Right lobe of liver (tissue), 6 donors: ENCODE results near the gene HBP1. TPM values are rescaled to one million over a fixed set of nuclear protein-coding genes. Genes with fewer than 3 reads are reported as not detected.

Source experiments
- ATAC-seq, 4 donors: fragments of 200-7000 bp; cut with Tn5 transposase; one replicate each; pipeline ENCODE4 v1.9.1; 2020; ENCODE audit warnings: mild to moderate bottlenecking in 4 of 4, moderate library complexity in 4 of 4
- DNase-seq, 3 donors: peaks; one replicate each; pipeline ENCODE4 v3.0.0-alpha.2; 2020
- H3K27ac ChIP-seq, 3 donors: fragments of 200-600 bp; one replicate each; pipeline ENCODE4 v1.8.0; 2022
- H3K27me3 ChIP-seq, 2 donors: fragments of 200-600 bp; one replicate each; pipeline ENCODE4 v1.8.0; 2022
- H3K36me3 ChIP-seq, 4 donors: fragments of 200-600 bp; sonication (generic) in 1 of 4; one replicate each; pipeline versions ENCODE4 v1.5.1 to v1.8.0; 2017 to 2022; ENCODE audit warnings: control low read depth in 1 of 4
- H3K4me1 ChIP-seq, 4 donors: fragments of 200-600 bp; sonication (generic) in 1 of 4; one replicate each; pipeline versions ENCODE4 v1.5.1 to v1.8.0; 2017 to 2022; ENCODE audit warnings: control low read depth in 1 of 4
- H3K4me3 ChIP-seq, 3 donors: fragments of 200-600 bp; one replicate each; pipeline ENCODE4 v1.8.0; 2022
- H3K9me3 ChIP-seq, 4 donors: fragments of 200-600 bp; sonication (generic) in 1 of 4; one replicate each; pipeline versions ENCODE4 v1.5.1 to v1.8.0; 2017 to 2022; ENCODE audit warnings: control low read depth in 1 of 4
- POLR2A ChIP-seq: fragments of 450-650 bp; IDR thresholded peaks from one replicate; pipeline ENCODE4 v1.6.1; 2017; ENCODE audit warnings: antibody characterized with exemption, mild to moderate bottlenecking
- WGBS: methylation state at CpG from one replicate; pipeline ENCODE4 v1.1.6; 2018; ENCODE audit warnings: low coverage, low lambda C conversion rate; ENCODE audit not compliant: insufficient coverage; ENCODE audit errors: missing lambda C conversion rate; 5-methylcytosine and 5-hydroxymethylcytosine counted together
- intact Hi-C, 2 donors: fragments of 100-400 bp; cut with DNase I; formaldehyde crosslinking; loops; one replicate each; pipeline versions ENCODE4 v1.11.2 to v1.14.1; 2022
- total RNA-seq, 6 experiments: library from RNA; depleted of rRNA in 2 of 6; stranded (reverse); fragments of >200 nt in 2 of 6; fragmentation: NEBNext Ultra II Directional in 3 of 6; extraction: Animal tissue kit (Norgen Biotek cat#: 25700) in 3 of 6; gene quantifications; one replicate each; pipeline versions ENCODE4 v1.1.0 to v1.2.4, GENCODE V29; 2016 to 2023
- TF ChIP-seq, protein P1 (sequence below), 4 donors: fragments of 200-600 bp in 3 of 4; fragments of 450-650 bp in 1 of 4; IDR thresholded peaks; one replicate each; pipeline versions ENCODE4 v1.5.1 to v1.8.0; 2016 to 2022; ENCODE audit warnings: antibody characterized with exemption in 4 of 4, mild to moderate bottlenecking in 2 of 4
- donor health status: DM: no; HTN: yes; CAD: no.
- donor health status: DM: no; HTN: no; CAD: no.
- donor health status: DM: no; HTN: no; CAD: no.
- donor health status: DM: no; HTN: yes; CAD: no.
- donor health status: DM: no; HTN: yes; CAD: no.

The HBP1 gene
- total RNA-seq, 6 experiments from 2014 or later, result 30.2 to 50.0 (median 36.9) TPM

DNA sequence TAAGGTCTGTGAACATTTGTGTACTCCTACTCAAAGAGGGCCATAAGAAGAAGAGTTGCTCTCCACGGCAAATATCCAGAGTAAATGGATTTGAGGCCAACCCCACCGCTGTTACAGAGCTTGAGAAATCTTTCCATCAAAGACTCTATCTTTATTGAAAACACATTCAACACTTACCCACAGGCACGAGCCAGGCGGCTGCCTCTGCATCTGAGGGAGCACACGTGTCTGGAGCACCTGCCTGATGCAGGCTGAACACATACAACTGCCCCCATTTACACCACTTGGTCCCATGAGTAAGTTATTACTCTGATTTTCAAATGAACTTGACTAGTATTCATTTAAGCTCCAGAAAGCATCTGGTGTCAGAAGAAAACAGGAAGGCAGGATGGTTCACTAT is 38.7 kb downstream of the HBP1 start:
- Histone ChIP-seq H3K9me3 (no peaks in the 10 kb centered on the region), H3K4me1 (no peaks in the 10 kb centered on the region), H3K27me3 (no peaks in the 10 kb centered on the region), H3K4me3 (no peak overlapping the region), H3K36me3 (peaks cover 0 to 26% (median 10%) of the 10 kb centered on the region in 4 donors), H3K27ac (no peak overlapping the region)
- ATAC-seq (peak in 1 of 4 donors; percentile 6), DNase-seq (no peak)
- no peak for TF ChIP-seq POLR2A
- TF ChIP-seq, protein P1, sequence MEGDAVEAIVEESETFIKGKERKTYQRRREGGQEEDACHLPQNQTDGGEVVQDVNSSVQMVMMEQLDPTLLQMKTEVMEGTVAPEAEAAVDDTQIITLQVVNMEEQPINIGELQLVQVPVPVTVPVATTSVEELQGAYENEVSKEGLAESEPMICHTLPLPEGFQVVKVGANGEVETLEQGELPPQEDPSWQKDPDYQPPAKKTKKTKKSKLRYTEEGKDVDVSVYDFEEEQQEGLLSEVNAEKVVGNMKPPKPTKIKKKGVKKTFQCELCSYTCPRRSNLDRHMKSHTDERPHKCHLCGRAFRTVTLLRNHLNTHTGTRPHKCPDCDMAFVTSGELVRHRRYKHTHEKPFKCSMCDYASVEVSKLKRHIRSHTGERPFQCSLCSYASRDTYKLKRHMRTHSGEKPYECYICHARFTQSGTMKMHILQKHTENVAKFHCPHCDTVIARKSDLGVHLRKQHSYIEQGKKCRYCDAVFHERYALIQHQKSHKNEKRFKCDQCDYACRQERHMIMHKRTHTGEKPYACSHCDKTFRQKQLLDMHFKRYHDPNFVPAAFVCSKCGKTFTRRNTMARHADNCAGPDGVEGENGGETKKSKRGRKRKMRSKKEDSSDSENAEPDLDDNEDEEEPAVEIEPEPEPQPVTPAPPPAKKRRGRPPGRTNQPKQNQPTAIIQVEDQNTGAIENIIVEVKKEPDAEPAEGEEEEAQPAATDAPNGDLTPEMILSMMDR (IDR thresholded peaks at IDR 0.05), result no peak
- 89% methylated on average over 3 of the region's 5 CpGs for WGBS
- intact Hi-C loops, result no loop called here

DNA sequence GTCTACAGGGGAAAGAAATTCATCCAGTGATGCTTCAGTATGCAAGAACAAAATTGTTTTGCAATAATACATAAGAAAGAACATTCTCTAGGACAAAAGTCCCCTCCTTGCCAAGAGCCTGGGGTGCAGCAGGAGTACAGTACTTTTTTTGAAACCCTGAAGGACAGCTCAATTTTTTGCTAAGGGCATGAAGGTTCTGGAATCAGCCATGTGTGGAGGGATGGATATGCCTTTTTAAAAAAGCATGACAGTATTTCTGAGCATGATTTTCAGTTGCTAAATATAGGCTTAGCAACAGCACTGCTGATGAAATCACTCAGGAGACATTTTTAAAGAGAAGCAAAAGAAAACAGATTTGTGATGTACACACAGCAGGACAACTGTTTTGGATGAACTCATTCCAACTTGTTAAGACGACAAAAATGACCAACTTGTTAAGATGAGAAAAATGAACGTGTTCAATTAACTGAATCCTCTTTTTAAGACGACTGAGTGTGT is 39.3 kb downstream of the HBP1 start:
- no peak overlapping the region for H3K27ac ChIP-seq
- H3K27me3 ChIP-seq, result no peaks in the 10 kb centered on the region
- TF ChIP-seq, protein P1 (IDR thresholded peaks at IDR 0.05), result no peak
- no peak for TF ChIP-seq POLR2A
- ATAC-seq, result no peak
- DNase-seq, result no peak
- no peak overlapping the region for H3K4me3 ChIP-seq
- peaks cover 0 to 25% (median 9%) of the 10 kb centered on the region in 4 donors for H3K36me3 ChIP-seq
- intact Hi-C loops, result no loop called here
- H3K9me3 ChIP-seq, result no peaks in the 10 kb centered on the region
- no peaks in the 10 kb centered on the region for H3K4me1 ChIP-seq
- WGBS, result 89% methylated on average over 3 of the region's 3 CpGs

DNA sequence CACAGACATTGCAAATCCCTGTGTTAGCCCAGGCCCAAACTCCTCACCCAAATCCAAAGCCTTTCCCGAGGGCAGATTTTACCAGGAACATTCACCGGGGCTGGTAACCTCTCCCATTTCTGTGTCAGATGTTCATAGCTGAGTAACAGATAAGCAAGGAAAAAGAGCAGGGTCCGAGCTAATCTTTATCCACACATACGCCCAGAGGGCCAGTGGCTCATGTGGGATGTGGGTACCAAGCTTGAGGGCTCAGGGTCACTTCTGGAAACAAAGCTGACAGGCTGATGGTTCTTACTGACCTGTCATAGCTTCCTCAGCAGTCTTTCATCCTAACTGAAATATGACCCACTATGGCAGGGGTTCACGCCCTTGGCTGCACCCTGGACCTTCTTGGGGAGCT is 39.8 kb downstream of the HBP1 start:
- Histone ChIP-seq H3K9me3 (no peaks in the 10 kb centered on the region), H3K36me3 (peaks cover 0 to 21% (median 7%) of the 10 kb centered on the region in 4 donors), H3K27ac (no peak overlapping the region), H3K4me3 (no peak overlapping the region), H3K4me1 (no peaks in the 10 kb centered on the region), H3K27me3 (no peaks in the 10 kb centered on the region)
- DNase-seq (no peak), ATAC-seq (peak in 1 of 4 donors; percentile 8)
- intact Hi-C loops, result no loop called here
- TF ChIP-seq POLR2A, result no peak
- 87% methylated on average over 4 of the region's 5 CpGs for WGBS

DNA sequence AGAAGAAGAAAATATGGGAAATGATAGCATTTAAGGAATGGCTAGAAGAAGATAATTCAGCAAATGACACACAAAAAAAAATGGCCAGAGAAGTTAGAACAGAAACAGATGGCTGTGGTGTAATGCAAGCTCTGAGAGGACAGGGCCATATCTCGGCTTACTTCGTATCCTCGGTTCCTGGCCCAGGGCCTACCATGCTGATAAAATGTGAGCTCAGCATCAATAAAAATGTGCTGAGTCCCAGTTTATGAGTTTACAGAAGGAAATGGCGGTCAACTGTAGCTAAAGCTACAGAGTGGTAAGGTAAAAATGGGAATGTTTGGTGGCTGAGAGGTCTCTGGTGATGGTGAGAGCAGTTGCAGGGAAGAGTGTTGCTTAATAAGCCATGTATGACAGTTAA is 40.8 kb downstream of the HBP1 start:
- Histone ChIP-seq H3K36me3 (peaks cover 0 to 11% (median 2%) of the 10 kb centered on the region in 4 donors), H3K4me3 (no peak overlapping the region), H3K27me3 (no peaks in the 10 kb centered on the region), H3K27ac (no peak overlapping the region), H3K4me1 (no peaks in the 10 kb centered on the region), H3K9me3 (no peaks in the 10 kb centered on the region)
- ATAC-seq (no peak), DNase-seq (no peak)
- TF ChIP-seq, protein P1 (IDR thresholded peaks at IDR 0.05), result no peak
- TF ChIP-seq POLR2A, result no peak
- 58% methylated on average over 3 of the region's 4 CpGs for WGBS
- intact Hi-C loops, result no loop called here

DNA sequence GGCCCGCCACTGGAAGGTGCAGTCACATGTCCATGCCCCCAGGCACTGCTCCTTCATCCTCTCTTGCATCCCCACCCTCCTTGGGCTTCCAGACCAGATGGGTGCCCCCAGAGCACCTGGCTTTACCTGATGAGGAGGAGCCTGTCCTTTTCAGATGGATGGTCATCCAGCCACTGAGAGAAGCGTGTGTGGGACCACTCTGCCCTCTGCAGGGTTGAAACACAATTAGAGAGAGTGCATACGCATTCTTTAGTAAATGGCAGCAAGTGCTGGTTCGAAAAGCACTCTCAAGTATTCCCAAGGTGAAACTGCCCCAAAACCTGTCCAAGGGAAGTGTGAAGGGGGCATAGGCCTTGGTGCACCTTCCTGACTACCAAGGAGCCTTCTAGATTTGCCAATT is 41.6 kb downstream of the HBP1 start:
- intact Hi-C loops, result no loop called here
- no peak for DNase-seq
- H3K4me1 ChIP-seq, result no peaks in the 10 kb centered on the region
- H3K27me3 ChIP-seq, result no peaks in the 10 kb centered on the region
- no peak for TF ChIP-seq POLR2A
- TF ChIP-seq, protein P1 (IDR thresholded peaks at IDR 0.05), result no peak
- WGBS, result 92% methylated on average over 3 of the region's 4 CpGs
- H3K36me3 ChIP-seq, result peaks cover 0 to 5% (median 2%) of the 10 kb centered on the region in 4 donors
- ATAC-seq, result no peak
- no peak overlapping the region for H3K4me3 ChIP-seq
- no peaks in the 10 kb centered on the region for H3K9me3 ChIP-seq
- H3K27ac ChIP-seq, result no peak overlapping the region
